Coronary artery (tissue), 2 donors: ENCODE data around the gene PAWR.

Experiments
- DNase-seq: peaks from one replicate; pipeline ENCODE4 v3.0.0-alpha.2; 2017; ENCODE audit warnings: low spot score
- H3K27ac ChIP-seq, 2 donors: fragments of 200-600 bp; sonication (generic); one replicate each; pipeline ENCODE4 v1.5.1; 2016 to 2019
- H3K4me3 ChIP-seq: fragments of 200-600 bp; sonication (generic); 2 replicates; pipeline ENCODE4 v1.5.1; 2016; ENCODE audit warnings: mild to moderate bottlenecking, moderate library complexity
- CTCF ChIP-seq: fragments of 200-600 bp; sonication (generic); IDR thresholded peaks from one replicate; pipeline ENCODE4 v1.5.1; 2019; ENCODE audit warnings: antibody characterized with exemption

The PAWR gene

GRCh38 chr12:79537675-79538074 is 153.1 kb downstream of the PAWR start:
- H3K27ac ChIP-seq, result no peak overlapping the region
- no peak for TF ChIP-seq CTCF
- no peak for DNase-seq

GRCh38 chr12:79535751-79536150 is 155.0 kb downstream of the PAWR start:
- Histone ChIP-seq H3K27ac (no peak overlapping the region), H3K4me3 (no peak overlapping the region)
- no peak for TF ChIP-seq CTCF
- DNase-seq, result no peak

More at GRCh38 chr12:79537675-79538074, 153.1 kb downstream of the PAWR start:
- no peak overlapping the region for H3K4me3 ChIP-seq
